H1 (cell line): ENCODE results near the gene NOTCH4. TPM values are rescaled to one million over a fixed set of nuclear protein-coding genes. Genes with fewer than 3 reads are reported as not detected.

ENCODE experiments used
- CTCF ChIA-PET: fragments of 300-600 bp; sonication (Branson Sonifier 250); formaldehyde crosslinking; loops from one replicate; lab custom pipeline; 2021; ENCODE audit not compliant: partially characterized antibody; lab: Charles Lee
- POLR2A ChIA-PET: fragments of 300-600 bp; sonication (Branson Sonifier 250); formaldehyde crosslinking; loops from one replicate; lab custom pipeline; 2021; ENCODE audit warnings: inconsistent platforms; ENCODE audit not compliant: partially characterized antibody; lab: Charles Lee
- DNase-seq, 2 experiments: peaks; one replicate each; pipeline versions ENCODE4 v3.0.0 to v3.0.0-alpha.2; 2010 to 2022; ENCODE audit warnings: low spot score in 2 of 2, low read depth in 1 of 2, mixed read lengths in 1 of 2
- FAIRE-seq: peaks from 2 replicates; lab custom pipeline; 2011; peaks lifted over from hg19 to GRCh38; lab: Jason Lieb, UNC
- H2AFZ ChIP-seq: 2 replicates; pipeline ENCODE4 v1.8.1; 2012; ENCODE audit warnings: low read length, inconsistent platforms
- H2AK5ac ChIP-seq: 2 replicates; pipeline ENCODE4 v1.6.1; 2013; ENCODE audit warnings: low read depth, low read length
- H2BK120ac ChIP-seq: replicated peaks from 2 replicates; pipeline ENCODE3; 2013; ENCODE audit warnings: low read depth, low read length, inconsistent platforms
- H2BK12ac ChIP-seq: 2 replicates; pipeline ENCODE4 v1.6.1; 2013; ENCODE audit warnings: low read depth, low read length
- H2BK15ac ChIP-seq: 2 replicates; pipeline ENCODE4 v1.6.1; 2013; ENCODE audit warnings: low read length
- H2BK20ac ChIP-seq: 2 replicates; pipeline ENCODE4 v1.6.1; 2013; ENCODE audit warnings: low read length
- H2BK5ac ChIP-seq: 2 replicates; pipeline ENCODE4 v1.6.1; 2013; ENCODE audit warnings: low read depth, low read length
- H3K14ac ChIP-seq: 2 replicates; pipeline ENCODE4 v1.6.1; 2013; ENCODE audit warnings: inconsistent platforms; ENCODE audit not compliant: insufficient read length
- H3K18ac ChIP-seq: 2 replicates; pipeline ENCODE4 v1.6.1; 2013; ENCODE audit warnings: low read length; ENCODE audit errors: extremely low read depth
- H3K23ac ChIP-seq: 2 replicates; pipeline ENCODE4 v1.6.1; 2013; ENCODE audit warnings: inconsistent platforms; ENCODE audit not compliant: insufficient read length
- H3K23me2 ChIP-seq: 2 replicates; pipeline ENCODE4 v1.6.1; 2013; ENCODE audit warnings: low read depth, low read length
- H3K27ac ChIP-seq: 2 replicates; pipeline ENCODE4 v1.6.1; 2011; ENCODE audit warnings: low read depth, low read length, inconsistent platforms
- H3K27me3 ChIP-seq, 4 experiments: replicated peaks in 1 of 4; 1 replicate in 1 of 4; 2 replicates in 3 of 4; pipeline versions ENCODE4 v1.6.1 to v1.8.1; 2011 to 2013; ENCODE audit warnings: low read length in 3 of 4, mild to moderate bottlenecking in 3 of 4, inconsistent platforms in 2 of 4, mixed read lengths in 2 of 4, moderate library complexity in 1 of 4; ENCODE audit not compliant: control insufficient read depth in 3 of 4, insufficient read depth in 3 of 4; ENCODE audit errors: extremely low read depth in 1 of 4
- H3K36me3 ChIP-seq, 4 experiments: 2 replicates each; pipeline versions ENCODE4 v1.6.1 to v1.8.1; 2011 to 2013; ENCODE audit warnings: mild to moderate bottlenecking in 4 of 4, low read length in 3 of 4, moderate library complexity in 2 of 4, control low read depth in 1 of 4, inconsistent platforms in 1 of 4; ENCODE audit not compliant: insufficient read depth in 4 of 4, control insufficient read depth in 2 of 4
- H3K4ac ChIP-seq: replicated peaks from 2 replicates; pipeline ENCODE3; 2013; ENCODE audit warnings: low read length, low read depth, mixed read lengths, inconsistent platforms; ENCODE audit not compliant: insufficient read length
- H3K4me1 ChIP-seq, 4 experiments: replicated peaks in 1 of 4; 1 replicate in 1 of 4; 2 replicates in 3 of 4; pipeline versions ENCODE4 v1.6.1 to v1.8.1; 2011 to 2013; ENCODE audit warnings: low read length in 3 of 4, inconsistent platforms in 2 of 4, mixed read lengths in 1 of 4; ENCODE audit not compliant: insufficient read depth in 4 of 4, control insufficient read depth in 3 of 4
- H3K4me2 ChIP-seq, 2 experiments: 2 replicates each; pipeline versions ENCODE4 v1.6.1 to v1.8.1; 2011 to 2013; ENCODE audit warnings: low read depth in 2 of 2, low read length in 2 of 2, control low read depth in 1 of 2, inconsistent platforms in 1 of 2, mild to moderate bottlenecking in 1 of 2; ENCODE audit not compliant: insufficient read depth in 1 of 2
- H3K4me3 ChIP-seq, 4 experiments: fragments of 200-600, 300-600 bp in 1 of 4; sonication (generic), shearing (Covaris generic), sonication (Bioruptor Twin) in 1 of 4; 2 replicates each; pipeline versions ENCODE4 v1.5.1 to v1.8.1; 2011 to 2016; ENCODE audit warnings: low read length in 4 of 4, low read depth in 3 of 4, control low read depth in 2 of 4, inconsistent platforms in 2 of 4, mild to moderate bottlenecking in 2 of 4, mixed read lengths in 1 of 4, moderate library complexity in 1 of 4; ENCODE audit not compliant: insufficient read depth in 2 of 4; ENCODE audit errors: extremely low read depth in 1 of 4
- H3K56ac ChIP-seq: replicated peaks from 2 replicates; pipeline ENCODE3; 2013; ENCODE audit warnings: low read depth, mild to moderate bottlenecking, mixed read lengths, low read length, inconsistent platforms; ENCODE audit not compliant: insufficient read length
- H3K79me1 ChIP-seq: 2 replicates; pipeline ENCODE4 v1.6.1; 2013; ENCODE audit warnings: low read depth, low read length, control low read depth
- H3K79me2 ChIP-seq, 2 experiments: 2 replicates each; pipeline versions ENCODE4 v1.6.1 to v1.8.1; 2012 to 2013; ENCODE audit warnings: low read length in 2 of 2, mild to moderate bottlenecking in 2 of 2, inconsistent platforms in 1 of 2; ENCODE audit not compliant: insufficient read depth in 2 of 2, control insufficient read depth in 1 of 2
- H3K9ac ChIP-seq, 4 experiments: replicated peaks in 1 of 4; 1 replicate in 1 of 4; 2 replicates in 3 of 4; pipeline versions ENCODE4 v1.6.1 to v1.8.1; 2011 to 2013; ENCODE audit warnings: low read depth in 3 of 4, low read length in 3 of 4, control low read depth in 2 of 4, mild to moderate bottlenecking in 2 of 4, moderate library complexity in 2 of 4, inconsistent platforms in 1 of 4; ENCODE audit errors: extremely low read depth in 1 of 4
- H3K9me3 ChIP-seq, 2 experiments: 2 replicates each; pipeline versions ENCODE4 v1.6.1 to v1.8.1; 2012 to 2013; ENCODE audit warnings: mild to moderate bottlenecking in 2 of 2, moderate library complexity in 2 of 2, control low read depth in 1 of 2, inconsistent platforms in 1 of 2, low read depth in 1 of 2, low read length in 1 of 2, mixed read lengths in 1 of 2; ENCODE audit not compliant: insufficient read depth in 2 of 2
- H4K20me1 ChIP-seq, 2 experiments: replicated peaks in 1 of 2; 2 replicates each; pipeline versions ENCODE3 to v1.8.1; 2011 to 2013; ENCODE audit warnings: inconsistent platforms in 2 of 2, low read length in 2 of 2, mild to moderate bottlenecking in 1 of 2; ENCODE audit not compliant: insufficient read depth in 2 of 2, control insufficient read depth in 1 of 2
- H4K5ac ChIP-seq: 2 replicates; pipeline ENCODE4 v1.6.1; 2013; ENCODE audit warnings: low read length, low read depth, mixed read lengths, inconsistent platforms; ENCODE audit not compliant: insufficient read length
- H4K8ac ChIP-seq: 2 replicates; pipeline ENCODE4 v1.8.0; 2013; ENCODE audit warnings: mild to moderate bottlenecking, moderate library complexity, low read length, inconsistent platforms; ENCODE audit not compliant: insufficient read depth; ENCODE audit errors: extremely low read depth
- H4K91ac ChIP-seq: replicated peaks from 2 replicates; pipeline ENCODE3; 2013; ENCODE audit warnings: low read length, mixed read lengths, inconsistent platforms; ENCODE audit not compliant: insufficient read length
- CBX5 ChIP-seq: fragments of 300-800, 300-1000 bp; sonication (generic); IDR thresholded peaks from 2 replicates; pipeline ENCODE4 v1.7.1; 2016; ENCODE audit warnings: antibody characterized with exemption, low read length, low read depth
- GABPA ChIP-seq: IDR thresholded peaks from 2 replicates; pipeline ENCODE4 v1.6.1; 2011; ENCODE audit warnings: mild to moderate bottlenecking, low read length, moderate library complexity, borderline replicate concordance; ENCODE audit not compliant: insufficient read depth
- KDM1A ChIP-seq: fragments of 200-600, 300-600 bp; sonication (generic); IDR thresholded peaks from 2 replicates; pipeline ENCODE4 v1.7.1; 2016; ENCODE audit warnings: mild to moderate bottlenecking, low read length, borderline replicate concordance
- MAFK ChIP-seq: IDR thresholded peaks from 2 replicates; pipeline ENCODE4 v1.6.1; 2012; ENCODE audit warnings: low read depth, mild to moderate bottlenecking, improper control_type of control experiment, low read length
- MAX ChIP-seq: IDR thresholded peaks from 2 replicates; pipeline ENCODE4 v1.6.1; 2012; ENCODE audit warnings: inconsistent platforms
- RXRA ChIP-seq: IDR thresholded peaks from 2 replicates; pipeline ENCODE4 v1.6.1; 2011; ENCODE audit warnings: low read depth, mild to moderate bottlenecking, low read length, moderate library complexity; ENCODE audit not compliant: insufficient read depth
- SP2 ChIP-seq: IDR thresholded peaks from 2 replicates; pipeline ENCODE4 v1.6.1; 2012; ENCODE audit warnings: mild to moderate bottlenecking, low read length, inconsistent platforms
- SP4 ChIP-seq: IDR thresholded peaks from 2 replicates; pipeline ENCODE4 v1.6.1; 2012; ENCODE audit warnings: low read length, inconsistent platforms
- SRF ChIP-seq: IDR thresholded peaks from 2 replicates; pipeline ENCODE4 v1.6.1; 2011; ENCODE audit warnings: mild to moderate bottlenecking, low read depth, low read length, moderate library complexity
- TAF7 ChIP-seq: optimal IDR thresholded peaks from 2 replicates; pipeline ENCODE3; 2011; ENCODE audit warnings: low read depth, mild to moderate bottlenecking, inconsistent platforms, low read length, moderate library complexity, borderline replicate concordance
- WGBS, 2 experiments: shearing (Covaris generic) in 1 of 2; methylation state at CpG; one replicate each; pipeline versions ENCODE4 v1.1.6 to v1.1.7; 2013 to 2015; ENCODE audit warnings: low lambda C conversion rate in 2 of 2, mixed read lengths in 2 of 2, inconsistent platforms in 1 of 2, low coverage in 1 of 2, missing lambda C conversion rate in 1 of 2; ENCODE audit not compliant: insufficient replicate concordance in 2 of 2, insufficient coverage in 1 of 2, insufficient read length in 1 of 2; ENCODE audit errors: extremely low coverage in 1 of 2, missing lambda C conversion rate in 1 of 2; 5-methylcytosine and 5-hydroxymethylcytosine counted together
- polyA plus RNA-seq, 7 experiments: library from polyadenylated mRNA; depleted of rRNA in 3 of 7; stranded (reverse) in 5 of 7; unstranded in 2 of 7; fragments of >200 nt in 5 of 7; fragments of 200-250 nt in 2 of 7; gene quantifications; 1 replicate in 5 of 7; 2 replicates in 1 of 7; 4 replicates in 1 of 7; pipeline versions ENCODE4 v1.2.1 to v1.2.3, GENCODE V29; 2011 to 2013; ENCODE audit warnings: missing spikeins in 2 of 7, mixed read lengths in 2 of 7
- total RNA-seq: library from RNA; stranded (reverse); fragmentation: NEBNext Ultra II Directional; extraction: Animal tissue kit (Norgen Biotek cat#: 25700); gene quantifications from 2 replicates; pipeline ENCODE4 v1.2.1, GENCODE V29; 2021

The NOTCH4 gene
- total and polyA plus RNA-seq, 2 of the 8 experiments (the other 6 are each of a cell fraction or from before 2014, with no cell fraction given): 1.9 to 2.8 TPM

- no peaks in the 10 kb centered on the region for H3K79me1 ChIP-seq
- H3K4me2 ChIP-seq: no peak overlapping the region
- no peak overlapping the region for H4K5ac ChIP-seq
- no peak overlapping the region for H3K18ac ChIP-seq
- H2BK20ac ChIP-seq: no peak overlapping the region
- H2BK12ac ChIP-seq: no peak overlapping the region
- H3K4ac ChIP-seq: no peak overlapping the region
- TF ChIP-seq RXRA (no peak), CBX5 (no peak), SP4 (no peak), SRF (no peak), KDM1A (no peak), MAX (no peak), TAF7 (no peak), SP2 (no peak), MAFK (no peak), GABPA (no peak)
- no peak overlapping the region for H2BK15ac ChIP-seq
- no peak overlapping the region for H3K4me3 ChIP-seq
- no peak overlapping the region for H2AK5ac ChIP-seq
- no peak overlapping the region for H2AFZ ChIP-seq
- WGBS, 2 experiments: 93% methylated on average over 2 of the region's 2 CpGs; no CpG with 5 or more reads in 1 of the 2 experiments
- no peaks in the 10 kb centered on the region for H3K36me3 ChIP-seq
- FAIRE-seq: no peak
- ChIA-PET CTCF (interaction anchor here (1.2 to 8.5 kb wide), 4 partner anchors 8 to 453 kb away, joined by 3 to 51 read pairs (median 18); no protein-coding TSS in a partner anchor), POLR2A (interaction anchor here (1.2 kb wide), 1 partner anchor 8 kb away, joined by 4 read pairs; no protein-coding TSS in a partner anchor)
- H3K27me3 ChIP-seq: no peaks in the 10 kb centered on the region
- no peak overlapping the region for H3K23ac ChIP-seq
- H3K79me2 ChIP-seq: no peaks in the 10 kb centered on the region
- H3K27ac ChIP-seq: no peak overlapping the region
- no peak overlapping the region for H4K8ac ChIP-seq
- no peaks in the 10 kb centered on the region for H3K23me2 ChIP-seq
- H2BK5ac ChIP-seq: no peak overlapping the region
- no peaks in the 10 kb centered on the region for H4K20me1 ChIP-seq
- H3K9me3 ChIP-seq: peaks cover 12 to 15% of the 10 kb centered on the region in 2 experiments
- no peak overlapping the region for H4K91ac ChIP-seq
- H3K4me1 ChIP-seq: no peaks in the 10 kb centered on the region
- no peak for DNase-seq
- H2BK120ac ChIP-seq: no peak overlapping the region
- no peak overlapping the region for H3K14ac ChIP-seq
- no peak overlapping the region for H3K56ac ChIP-seq
- H3K9ac ChIP-seq: no peak overlapping the region
These were observed 23.5 kb upstream of the NOTCH4 start for GRCh38 chr6:32247401-32247800.
